Measurements from ENCODE around the gene GJA4.

- TF ChIP-seq POLR2AphosphoS5 (IDR thresholded peaks at IDR 0.05) (no peak), CTCF (IDR thresholded peaks at IDR 0.05; ENCODE audit: poor library complexity, severe bottlenecking) (no peak), EZH2 (IDR thresholded peaks at IDR 0.05; ENCODE audit: borderline replicate concordance, insufficient read depth, low read length, poor library complexity, severe bottlenecking) (no peak), SMC3 (conservative IDR thresholded peaks at IDR 0.05; ENCODE audit: poor library complexity) (no peak), REST (IDR thresholded peaks at IDR 0.05; ENCODE audit: borderline replicate concordance) (no peak), EP300 (conservative IDR thresholded peaks at IDR 0.05; ENCODE audit: poor library complexity, severe bottlenecking) (no peak), MXI1 (conservative IDR thresholded peaks at IDR 0.05; ENCODE audit: poor library complexity, severe bottlenecking) (no peak), RAD21 (conservative IDR thresholded peaks at IDR 0.05) (no peak)
These were observed 15.4 kb downstream of the GJA4 start for GRCh38 chr1:34808051-34808810.

All from neural cell (in vitro differentiated cells).